SKM-1 (cell line): ENCODE data around the gene NFE2L3.
"Not testable (repeated sequence)": the region's sequence is repeated elsewhere in the genome, so short reads cannot be mapped to it uniquely, and the experiment has no call there.

ENCODE experiments used
- DNase-seq: peaks from one replicate; lab custom pipeline; 2025; ENCODE audit not compliant: unreplicated experiment; lab: John Stamatoyannopoulos, UW

Gene NFE2L3

GRCh38 chr7:26151953-26152781 is at the start of gene NFE2L3:
NFE2L3 (plus strand) TSS chr7:26152198; CDS start chr7:26152499, 301 bp downstream.
- DNase-seq: peak; percentile 66

GRCh38 chr7:26103596-26103995 is 48.4 kb upstream of the NFE2L3 start:
- peak; percentile 46 for DNase-seq

- DNase-seq: no peak
These were observed 46.8 kb upstream of the NFE2L3 start for GRCh38 chr7:26105236-26105635.

GRCh38 chr7:26105931-26106330 is 46.1 kb upstream of the NFE2L3 start:
- no peak for DNase-seq

- no peak for DNase-seq
These were observed 39.7 kb upstream of the NFE2L3 start for GRCh38 chr7:26112203-26112740.

GRCh38 chr7:26115650-26116049 is 36.3 kb upstream of the NFE2L3 start:
- DNase-seq: no peak

GRCh38 chr7:26117142-26117807 is 34.7 kb upstream of the NFE2L3 start:
- DNase-seq: no peak

- no peak for DNase-seq
These were observed 34.0 kb upstream of the NFE2L3 start for GRCh38 chr7:26117970-26118369.

- DNase-seq: no peak
These were observed 29.3 kb upstream of the NFE2L3 start for GRCh38 chr7:26122745-26123144.

GRCh38 chr7:26124775-26125174 is 27.2 kb upstream of the NFE2L3 start:
- DNase-seq: not testable (repeated sequence)

- DNase-seq: no peak
These were observed 24.6 kb upstream of the NFE2L3 start for GRCh38 chr7:26127411-26127810.

GRCh38 chr7:26131056-26131589 is 20.9 kb upstream of the NFE2L3 start:
- no peak for DNase-seq

- no peak for DNase-seq
These were observed 16.9 kb upstream of the NFE2L3 start for GRCh38 chr7:26135076-26135475.

GRCh38 chr7:26135551-26135950 is 16.4 kb upstream of the NFE2L3 start:
- DNase-seq: no peak

GRCh38 chr7:26136831-26137230 is 15.2 kb upstream of the NFE2L3 start:
- DNase-seq: no peak

- no peak for DNase-seq
These were observed 11.6 kb upstream of the NFE2L3 start for GRCh38 chr7:26140380-26140779.

- DNase-seq: peak; percentile 80
These were observed 10.9 kb upstream of the NFE2L3 start for GRCh38 chr7:26141077-26141476.

- DNase-seq: no peak
These were observed 8.5 kb upstream of the NFE2L3 start for GRCh38 chr7:26143298-26144048.

- DNase-seq: no peak
These were observed 7.6 kb upstream of the NFE2L3 start for GRCh38 chr7:26144184-26145080.

- DNase-seq: no peak
These were observed 6.8 kb upstream of the NFE2L3 start for GRCh38 chr7:26145238-26145637.
